Endodermal cell (in vitro differentiated cells): ENCODE results near the gene U2AF2. TPM values are rescaled to one million over a fixed set of nuclear protein-coding genes. Genes with fewer than 3 reads are reported as not detected.
A peak's percentile ranks its signal among the peaks of the same experiment; 100 is the strongest.

ENCODE experiments used
- DNase-seq: peaks from one replicate; pipeline ENCODE4 v3.0.0-alpha.2; 2017
- H3K27ac ChIP-seq: 2 replicates; pipeline ENCODE4 v1.5.1; 2013; ENCODE audit warnings: mild to moderate bottlenecking, low read depth, low read length, moderate library complexity
- H3K27me3 ChIP-seq: 2 replicates; pipeline ENCODE4 v1.6.1; 2013; ENCODE audit warnings: mild to moderate bottlenecking, low read length, moderate library complexity; ENCODE audit not compliant: insufficient read depth, control insufficient read depth, poor library complexity, severe bottlenecking
- H3K36me3 ChIP-seq: 2 replicates; pipeline ENCODE4 v1.7.0; 2013; ENCODE audit warnings: mild to moderate bottlenecking, low read length, moderate library complexity; ENCODE audit not compliant: control insufficient read depth, insufficient read depth
- H3K4me1 ChIP-seq: one replicate; pipeline ENCODE4 v1.7.0; 2013; ENCODE audit warnings: low read length; ENCODE audit not compliant: control insufficient read depth, insufficient read depth
- H3K4me3 ChIP-seq: 2 replicates; pipeline ENCODE4 v1.5.1; 2013; ENCODE audit warnings: mild to moderate bottlenecking, low read length, moderate library complexity
- H3K9ac ChIP-seq: 2 replicates; pipeline ENCODE4 v1.6.1; 2013; ENCODE audit warnings: mild to moderate bottlenecking, low read length, moderate library complexity; ENCODE audit not compliant: poor library complexity, severe bottlenecking; ENCODE audit errors: extremely low read depth
- H3K9me3 ChIP-seq: 2 replicates; pipeline ENCODE4 v1.6.1; 2013; ENCODE audit warnings: mild to moderate bottlenecking, low read length, moderate library complexity; ENCODE audit not compliant: control insufficient read depth
- H3K27ac Mint-ChIP-seq: 2 replicates; pipeline ENCODE4 v1.8.0; 2020; ENCODE audit warnings: mixed read lengths
- H3K27me3 Mint-ChIP-seq: 2 replicates; pipeline ENCODE4 v1.8.0; 2021; ENCODE audit warnings: mild to moderate bottlenecking, mixed read lengths; ENCODE audit not compliant: insufficient read depth
- H3K36me3 Mint-ChIP-seq: 2 replicates; pipeline ENCODE4 v1.8.0; 2020; ENCODE audit warnings: low read depth, mixed read lengths
- H3K4me1 Mint-ChIP-seq: 2 replicates; pipeline ENCODE4 v1.8.0; 2020; ENCODE audit warnings: mixed read lengths
- H3K4me3 Mint-ChIP-seq: 2 replicates; pipeline ENCODE4 v1.8.0; 2020; ENCODE audit warnings: mild to moderate bottlenecking, moderate library complexity, mixed read lengths
- H3K9me3 Mint-ChIP-seq: 2 replicates; pipeline ENCODE4 v1.8.0; 2020; ENCODE audit warnings: mild to moderate bottlenecking, mixed read lengths
- whole genome bisulfite sequencing, 2 experiments: methylation state at CpG; one replicate each; pipeline versions ENCODE4 v1.1.5 to v1.1.7; 2013; ENCODE audit warnings: missing lambda C conversion rate in 2 of 2, mixed read lengths in 1 of 2; ENCODE audit not compliant: insufficient coverage in 1 of 2, insufficient read length in 1 of 2; 5-methylcytosine and 5-hydroxymethylcytosine counted together
- total RNA-seq, 2 donors: library from RNA; stranded (reverse); fragmentation: NEBNext Ultra II Directional in 1 of 2; extraction: Animal tissue kit (Norgen Biotek cat#: 25700) in 1 of 2; gene quantifications; 2 replicates in 1 of 2; 3 replicates in 1 of 2; pipeline ENCODE4 v1.2.1, GENCODE V29; 2021
- TF ChIP-seq, protein P1 (sequence below): fragments of 200-600 bp; sonication (generic); conservative IDR thresholded peaks from 2 replicates; pipeline ENCODE4 v1.5.0; 2021; ENCODE audit warnings: antibody characterized with exemption, mild to moderate bottlenecking

The U2AF2 gene
- total RNA-seq, 2 donors from 2014 or later, result 264 to 293 TPM

GRCh38 chr19:55633861-55634260, 21.0 kb upstream of the U2AF2 start:
- Histone ChIP-seq H3K27ac (no peak overlapping the region), H3K27me3 (no peaks in the 10 kb centered on the region), H3K9ac (no peak overlapping the region), H3K36me3 (peaks cover 4% of the 10 kb centered on the region), H3K4me3 (peak overlapping the region; percentile 93), H3K4me1 (no peaks in the 10 kb centered on the region), H3K9me3 (no peaks in the 10 kb centered on the region)
- Mint-ChIP-seq H3K27ac (no peak overlapping the region), H3K9me3 (peaks cover 2% of the 10 kb centered on the region), H3K4me3 (no peak overlapping the region), H3K4me1 (peaks cover 21% of the 10 kb centered on the region), H3K36me3 (peaks cover 13% of the 10 kb centered on the region), H3K27me3 (peaks cover 2% of the 10 kb centered on the region)
- WGBS, 2 experiments, result 89 to 93% methylated on average over 8 of the region's 8 CpGs
- no peak for DNase-seq
- TF ChIP-seq, protein P1, sequence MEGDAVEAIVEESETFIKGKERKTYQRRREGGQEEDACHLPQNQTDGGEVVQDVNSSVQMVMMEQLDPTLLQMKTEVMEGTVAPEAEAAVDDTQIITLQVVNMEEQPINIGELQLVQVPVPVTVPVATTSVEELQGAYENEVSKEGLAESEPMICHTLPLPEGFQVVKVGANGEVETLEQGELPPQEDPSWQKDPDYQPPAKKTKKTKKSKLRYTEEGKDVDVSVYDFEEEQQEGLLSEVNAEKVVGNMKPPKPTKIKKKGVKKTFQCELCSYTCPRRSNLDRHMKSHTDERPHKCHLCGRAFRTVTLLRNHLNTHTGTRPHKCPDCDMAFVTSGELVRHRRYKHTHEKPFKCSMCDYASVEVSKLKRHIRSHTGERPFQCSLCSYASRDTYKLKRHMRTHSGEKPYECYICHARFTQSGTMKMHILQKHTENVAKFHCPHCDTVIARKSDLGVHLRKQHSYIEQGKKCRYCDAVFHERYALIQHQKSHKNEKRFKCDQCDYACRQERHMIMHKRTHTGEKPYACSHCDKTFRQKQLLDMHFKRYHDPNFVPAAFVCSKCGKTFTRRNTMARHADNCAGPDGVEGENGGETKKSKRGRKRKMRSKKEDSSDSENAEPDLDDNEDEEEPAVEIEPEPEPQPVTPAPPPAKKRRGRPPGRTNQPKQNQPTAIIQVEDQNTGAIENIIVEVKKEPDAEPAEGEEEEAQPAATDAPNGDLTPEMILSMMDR, result no peak

- no peak for DNase-seq
- TF ChIP-seq, protein P1, result no peak
- Histone ChIP-seq H3K27ac (peak overlapping the region; percentile 62), H3K27me3 (no peaks in the 10 kb centered on the region), H3K36me3 (peaks cover 4% of the 10 kb centered on the region), H3K9ac (peak overlapping the region; percentile 90), H3K4me1 (no peaks in the 10 kb centered on the region), H3K9me3 (no peaks in the 10 kb centered on the region), H3K4me3 (peak overlapping the region; percentile 93)
- Mint-ChIP-seq H3K4me1 (peaks cover 21% of the 10 kb centered on the region), H3K27ac (peak overlapping the region; percentile 99), H3K27me3 (no peaks in the 10 kb centered on the region), H3K4me3 (peak overlapping the region; percentile 96), H3K9me3 (peaks cover 5% of the 10 kb centered on the region), H3K36me3 (peaks cover 18% of the 10 kb centered on the region)
- 7 to 11% methylated on average over 5 to 9 of the region's 9 CpGs for WGBS, 2 experiments
Measured at GRCh38 chr19:55635334-55635717, 19.5 kb upstream of the U2AF2 start.

DNA sequence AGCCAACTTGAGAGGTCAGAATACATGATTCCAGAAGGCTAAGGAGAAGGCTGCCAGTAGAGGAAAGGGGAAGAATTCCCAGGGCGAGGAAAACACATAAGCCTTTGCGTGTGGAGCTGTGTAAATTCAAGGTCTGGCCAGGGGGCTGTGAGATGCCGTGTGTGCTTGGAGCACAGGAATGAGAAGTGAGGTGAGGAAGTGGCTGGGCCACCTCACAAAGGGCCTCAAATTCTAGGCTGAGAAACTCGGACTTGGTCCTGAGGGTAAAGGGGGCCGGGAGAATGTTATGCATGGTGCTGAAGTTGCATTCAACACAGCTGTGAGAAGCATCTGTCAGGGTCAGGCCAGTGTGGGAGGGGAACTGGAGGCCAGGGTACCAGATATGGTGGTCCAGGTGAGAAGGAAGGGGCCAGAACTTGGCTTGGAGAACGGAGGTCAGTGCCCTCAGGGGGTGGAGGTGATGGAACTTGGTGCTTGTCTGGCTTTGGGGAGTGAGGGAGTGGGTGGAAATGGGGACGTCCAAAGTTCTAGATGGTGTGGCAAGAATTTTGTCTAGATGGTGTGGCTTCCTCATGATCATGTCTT, 18.9 kb upstream of the U2AF2 start:
- peaks cover 23% of the 10 kb centered on the region for H3K4me1 Mint-ChIP-seq
- no peak for DNase-seq

More for the DNA sequence above, 18.9 kb upstream of the U2AF2 start:
- peak overlapping the region; percentile 96 for H3K4me3 Mint-ChIP-seq
- H3K36me3 ChIP-seq, result peaks cover 4% of the 10 kb centered on the region
- H3K36me3 Mint-ChIP-seq, result peaks cover 18% of the 10 kb centered on the region
- no peaks in the 10 kb centered on the region for H3K9me3 ChIP-seq
- 84 to 86% methylated on average over 7 of the region's 7 CpGs for WGBS, 2 experiments
- H3K9ac ChIP-seq, result peak overlapping the region; percentile 90
- H3K4me3 ChIP-seq, result peak overlapping the region; percentile 93
- H3K27me3 Mint-ChIP-seq, result no peaks in the 10 kb centered on the region
- TF ChIP-seq, protein P1, result no peak
- H3K27me3 ChIP-seq, result no peaks in the 10 kb centered on the region
- peak overlapping the region; percentile 99 for H3K27ac Mint-ChIP-seq
- H3K9me3 Mint-ChIP-seq, result peaks cover 5% of the 10 kb centered on the region
- no peaks in the 10 kb centered on the region for H3K4me1 ChIP-seq
- H3K27ac ChIP-seq, result no peak overlapping the region
